ENCODE data around the gene FGD2.

Gene FGD2

DNA sequence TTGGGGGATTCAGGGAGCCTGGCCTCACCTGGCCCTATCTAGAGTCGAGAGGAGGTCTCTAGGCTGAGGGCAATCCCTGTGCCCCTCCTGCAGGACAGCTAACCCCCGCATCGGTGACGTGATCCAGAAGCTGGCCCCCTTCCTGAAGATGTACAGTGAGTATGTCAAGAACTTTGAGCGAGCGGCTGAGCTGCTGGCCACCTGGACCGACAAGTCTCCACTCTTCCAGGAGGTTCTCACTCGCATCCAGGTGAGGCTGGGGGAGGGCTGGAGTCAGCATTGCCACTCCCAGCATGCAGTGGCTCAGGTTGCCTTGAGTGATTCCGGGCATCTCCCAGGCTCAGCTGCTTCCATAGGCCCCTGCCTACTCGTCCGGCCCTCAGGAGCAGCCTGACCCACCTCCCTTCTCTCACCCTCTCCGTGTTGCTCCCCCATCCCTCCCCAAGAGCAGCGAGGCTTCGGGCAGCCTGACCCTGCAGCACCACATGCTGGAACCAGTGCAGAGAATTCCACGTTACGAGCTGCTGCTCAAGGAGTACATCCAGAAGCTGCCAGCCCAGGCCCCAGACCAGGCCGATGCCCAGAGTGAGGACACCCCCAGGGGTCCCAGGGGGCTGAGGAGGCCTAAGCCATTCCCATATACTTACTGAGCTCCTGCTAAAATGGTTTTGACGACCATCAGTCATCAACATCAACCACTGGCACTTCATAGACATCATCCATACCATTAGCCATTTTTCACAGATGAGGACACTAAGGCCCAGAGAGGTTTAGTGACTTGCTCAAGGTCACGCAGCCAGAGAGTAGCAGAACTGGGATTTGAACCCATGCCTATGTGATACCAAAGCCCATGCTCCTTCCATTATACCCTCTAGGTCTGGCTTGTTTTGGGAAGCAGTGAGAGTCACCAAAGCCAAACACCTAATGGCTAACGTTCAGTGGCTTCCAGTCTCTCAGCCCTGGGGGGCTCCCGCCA, 8.3 kb downstream of the FGD2 start:
- no peaks in the 10 kb centered on the region for H4K20me1 ChIP-seq (ENCODE audit: control insufficient read depth, insufficient read depth, low read depth, low read length)
- H3K4me3 ChIP-seq (ENCODE audit: low read length): no peak overlapping the region
- H3K9me2 ChIP-seq (replicated peaks; ENCODE audit: control insufficient read depth, low read length): no peaks in the 10 kb centered on the region
- no peaks in the 10 kb centered on the region for H3K27me3 ChIP-seq (ENCODE audit: control insufficient read depth, low read length)
- H3F3A ChIP-seq (ENCODE audit: control insufficient read depth, insufficient read depth): no peaks in the 10 kb centered on the region
- H3K4me2 ChIP-seq (ENCODE audit: low read length): no peak overlapping the region
- no peaks in the 10 kb centered on the region for H3K36me3 ChIP-seq (ENCODE audit: control insufficient read depth, low read length)
- H3K79me2 ChIP-seq (ENCODE audit: control insufficient read depth, low read length): no peaks in the 10 kb centered on the region
- no peak overlapping the region for H3K27ac ChIP-seq (ENCODE audit: low read depth, low read length)
- peaks cover 10% of the 10 kb centered on the region for H3K4me1 ChIP-seq (ENCODE audit: control insufficient read depth, low read length)
- H3K9me3 ChIP-seq (ENCODE audit: control insufficient read depth, insufficient read depth, low read length): no peaks in the 10 kb centered on the region
- no peak for TF ChIP-seq EZH2phosphoT487 (IDR thresholded peaks at IDR 0.05; ENCODE audit: borderline replicate concordance, low read length)
- TF ChIP-seq, protein P1, sequence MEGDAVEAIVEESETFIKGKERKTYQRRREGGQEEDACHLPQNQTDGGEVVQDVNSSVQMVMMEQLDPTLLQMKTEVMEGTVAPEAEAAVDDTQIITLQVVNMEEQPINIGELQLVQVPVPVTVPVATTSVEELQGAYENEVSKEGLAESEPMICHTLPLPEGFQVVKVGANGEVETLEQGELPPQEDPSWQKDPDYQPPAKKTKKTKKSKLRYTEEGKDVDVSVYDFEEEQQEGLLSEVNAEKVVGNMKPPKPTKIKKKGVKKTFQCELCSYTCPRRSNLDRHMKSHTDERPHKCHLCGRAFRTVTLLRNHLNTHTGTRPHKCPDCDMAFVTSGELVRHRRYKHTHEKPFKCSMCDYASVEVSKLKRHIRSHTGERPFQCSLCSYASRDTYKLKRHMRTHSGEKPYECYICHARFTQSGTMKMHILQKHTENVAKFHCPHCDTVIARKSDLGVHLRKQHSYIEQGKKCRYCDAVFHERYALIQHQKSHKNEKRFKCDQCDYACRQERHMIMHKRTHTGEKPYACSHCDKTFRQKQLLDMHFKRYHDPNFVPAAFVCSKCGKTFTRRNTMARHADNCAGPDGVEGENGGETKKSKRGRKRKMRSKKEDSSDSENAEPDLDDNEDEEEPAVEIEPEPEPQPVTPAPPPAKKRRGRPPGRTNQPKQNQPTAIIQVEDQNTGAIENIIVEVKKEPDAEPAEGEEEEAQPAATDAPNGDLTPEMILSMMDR (IDR thresholded peaks at IDR 0.05; ENCODE audit: low read depth, low read length, poor library complexity, severe bottlenecking): no peak

DNA sequence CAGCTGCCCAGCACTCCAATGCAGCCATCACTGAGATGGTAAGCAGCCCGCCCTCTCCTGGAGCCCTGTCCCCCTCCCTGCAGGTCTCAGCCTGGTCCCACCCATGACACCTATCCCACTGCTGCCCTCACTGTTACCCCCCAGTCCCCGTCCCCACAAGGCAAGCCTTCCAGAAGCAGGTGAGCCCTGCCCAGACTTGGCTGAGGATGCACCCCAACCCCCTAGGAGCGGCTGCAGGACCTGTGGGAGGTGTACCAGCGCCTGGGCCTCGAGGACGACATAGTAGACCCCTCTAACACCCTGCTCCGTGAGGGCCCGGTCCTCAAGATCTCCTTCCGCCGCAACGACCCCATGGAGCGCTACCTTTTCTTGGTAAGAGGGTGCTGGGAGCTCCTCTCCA, 9.2 kb downstream of the FGD2 start:
- Histone ChIP-seq H4K20me1 (ENCODE audit: control insufficient read depth, insufficient read depth, low read depth, low read length) (no peaks in the 10 kb centered on the region), H3K27ac (ENCODE audit: low read depth, low read length) (no peak overlapping the region), H3K9me3 (ENCODE audit: control insufficient read depth, insufficient read depth, low read length) (no peaks in the 10 kb centered on the region), H3K9me2 (replicated peaks; ENCODE audit: control insufficient read depth, low read length) (no peaks in the 10 kb centered on the region), H3K27me3 (ENCODE audit: control insufficient read depth, low read length) (no peaks in the 10 kb centered on the region), H3K36me3 (ENCODE audit: control insufficient read depth, low read length) (no peaks in the 10 kb centered on the region), H3K4me3 (ENCODE audit: low read length) (no peak overlapping the region), H3K4me2 (ENCODE audit: low read length) (no peak overlapping the region), H3F3A (ENCODE audit: control insufficient read depth, insufficient read depth) (no peaks in the 10 kb centered on the region), H3K79me2 (ENCODE audit: control insufficient read depth, low read length) (no peaks in the 10 kb centered on the region), H3K4me1 (ENCODE audit: control insufficient read depth, low read length) (peaks cover 12% of the 10 kb centered on the region)
- TF ChIP-seq, protein P1 (IDR thresholded peaks at IDR 0.05; ENCODE audit: low read depth, low read length, poor library complexity, severe bottlenecking): no peak
- TF ChIP-seq EZH2phosphoT487 (IDR thresholded peaks at IDR 0.05; ENCODE audit: borderline replicate concordance, low read length): no peak

DNA sequence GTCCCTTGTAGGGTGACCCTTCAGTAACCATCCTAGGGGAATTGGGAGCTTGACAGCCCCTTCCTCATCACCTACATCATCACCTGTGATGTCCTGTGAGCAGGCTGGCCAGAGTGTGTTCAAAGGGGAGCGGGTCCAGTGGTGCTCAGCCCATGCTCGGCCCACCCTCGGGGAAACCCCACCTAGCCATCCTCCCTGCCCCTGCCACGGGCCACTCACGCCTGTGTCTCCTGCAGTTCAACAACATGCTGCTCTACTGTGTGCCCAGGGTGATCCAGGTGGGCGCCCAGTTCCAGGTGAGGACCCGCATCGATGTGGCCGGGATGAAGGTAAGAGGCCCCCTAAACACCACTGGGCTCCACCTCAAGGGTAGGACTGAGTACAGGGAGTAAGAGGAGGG, 10.1 kb downstream of the FGD2 start:
- Histone ChIP-seq H3K79me2 (ENCODE audit: control insufficient read depth, low read length) (no peaks in the 10 kb centered on the region), H3F3A (ENCODE audit: control insufficient read depth, insufficient read depth) (no peaks in the 10 kb centered on the region), H3K4me1 (ENCODE audit: control insufficient read depth, low read length) (peaks cover 12% of the 10 kb centered on the region), H3K36me3 (ENCODE audit: control insufficient read depth, low read length) (no peaks in the 10 kb centered on the region), H3K4me3 (ENCODE audit: low read length) (no peak overlapping the region), H3K27me3 (ENCODE audit: control insufficient read depth, low read length) (no peaks in the 10 kb centered on the region), H3K4me2 (ENCODE audit: low read length) (no peak overlapping the region), H4K20me1 (ENCODE audit: control insufficient read depth, insufficient read depth, low read depth, low read length) (no peaks in the 10 kb centered on the region), H3K9me3 (ENCODE audit: control insufficient read depth, insufficient read depth, low read length) (no peaks in the 10 kb centered on the region), H3K9me2 (replicated peaks; ENCODE audit: control insufficient read depth, low read length) (no peaks in the 10 kb centered on the region), H3K27ac (ENCODE audit: low read depth, low read length) (no peak overlapping the region)
- TF ChIP-seq, protein P1 (IDR thresholded peaks at IDR 0.05; ENCODE audit: low read depth, low read length, poor library complexity, severe bottlenecking): no peak
- TF ChIP-seq EZH2phosphoT487 (IDR thresholded peaks at IDR 0.05; ENCODE audit: borderline replicate concordance, low read length): no peak
